ENCODE measurements around the gene PPP1R7. TPM values are rescaled to one million over a fixed set of nuclear protein-coding genes. Genes with fewer than 3 reads are reported as not detected.

PPP1R7 gene
- total RNA-seq, 4 donors from 2014 or later: 69.1 to 87.2 (median 73.7) TPM

DNA sequence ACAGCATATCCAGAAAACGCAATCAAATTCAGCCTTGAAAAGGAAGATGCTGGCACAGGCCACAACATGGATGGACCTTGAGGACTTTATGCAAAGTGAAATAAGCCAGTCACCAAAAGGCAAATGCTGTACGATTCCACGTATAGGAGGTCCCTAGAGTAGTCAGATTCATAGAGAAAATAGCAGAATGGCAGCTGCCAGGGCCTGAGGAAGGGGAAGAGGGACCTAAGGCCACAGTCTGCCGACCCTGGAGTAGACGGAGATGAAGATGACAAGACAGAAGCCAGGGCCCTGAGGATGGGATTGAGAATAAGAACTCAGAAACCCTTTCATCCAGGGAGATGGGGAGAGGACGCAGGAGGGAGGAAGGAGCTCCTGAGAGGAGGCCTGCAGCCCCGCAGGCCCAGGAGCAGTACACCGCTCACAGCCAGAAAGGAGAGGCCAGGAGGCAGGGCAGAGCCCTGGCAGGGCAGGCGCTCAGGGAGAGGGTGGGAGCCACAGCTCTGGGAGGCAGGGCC lies 40.1 kb upstream of the PPP1R7 start:
- no peak for TF ChIP-seq EP300 (IDR thresholded peaks at IDR 0.05)
- no peak for TF ChIP-seq POLR2A (IDR thresholded peaks at IDR 0.05; ENCODE audit: low read depth)
- TF ChIP-seq, protein P1, sequence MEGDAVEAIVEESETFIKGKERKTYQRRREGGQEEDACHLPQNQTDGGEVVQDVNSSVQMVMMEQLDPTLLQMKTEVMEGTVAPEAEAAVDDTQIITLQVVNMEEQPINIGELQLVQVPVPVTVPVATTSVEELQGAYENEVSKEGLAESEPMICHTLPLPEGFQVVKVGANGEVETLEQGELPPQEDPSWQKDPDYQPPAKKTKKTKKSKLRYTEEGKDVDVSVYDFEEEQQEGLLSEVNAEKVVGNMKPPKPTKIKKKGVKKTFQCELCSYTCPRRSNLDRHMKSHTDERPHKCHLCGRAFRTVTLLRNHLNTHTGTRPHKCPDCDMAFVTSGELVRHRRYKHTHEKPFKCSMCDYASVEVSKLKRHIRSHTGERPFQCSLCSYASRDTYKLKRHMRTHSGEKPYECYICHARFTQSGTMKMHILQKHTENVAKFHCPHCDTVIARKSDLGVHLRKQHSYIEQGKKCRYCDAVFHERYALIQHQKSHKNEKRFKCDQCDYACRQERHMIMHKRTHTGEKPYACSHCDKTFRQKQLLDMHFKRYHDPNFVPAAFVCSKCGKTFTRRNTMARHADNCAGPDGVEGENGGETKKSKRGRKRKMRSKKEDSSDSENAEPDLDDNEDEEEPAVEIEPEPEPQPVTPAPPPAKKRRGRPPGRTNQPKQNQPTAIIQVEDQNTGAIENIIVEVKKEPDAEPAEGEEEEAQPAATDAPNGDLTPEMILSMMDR (IDR thresholded peaks at IDR 0.05): no peak
- no peak for TF ChIP-seq POLR2AphosphoS5 (IDR thresholded peaks at IDR 0.05)
- no peak overlapping the region for H3K27ac ChIP-seq (replicated peaks in 1 of 4)
- no peak for DNase-seq (ENCODE audit: extremely low spot score)
- H3K4me3 ChIP-seq: no peak overlapping the region
- H3K36me3 ChIP-seq: peaks cover 0 to 4% (median 0%) of the 10 kb centered on the region in 4 donors
- H3K4me1 ChIP-seq: no peaks in the 10 kb centered on the region
- H3K27me3 ChIP-seq: no peaks in the 10 kb centered on the region
- intact Hi-C loops (cut with DNase I): no loop called here
- H3K9me3 ChIP-seq: no peaks in the 10 kb centered on the region
- 88% methylated on average over 9 of the region's 9 CpGs for WGBS

DNA sequence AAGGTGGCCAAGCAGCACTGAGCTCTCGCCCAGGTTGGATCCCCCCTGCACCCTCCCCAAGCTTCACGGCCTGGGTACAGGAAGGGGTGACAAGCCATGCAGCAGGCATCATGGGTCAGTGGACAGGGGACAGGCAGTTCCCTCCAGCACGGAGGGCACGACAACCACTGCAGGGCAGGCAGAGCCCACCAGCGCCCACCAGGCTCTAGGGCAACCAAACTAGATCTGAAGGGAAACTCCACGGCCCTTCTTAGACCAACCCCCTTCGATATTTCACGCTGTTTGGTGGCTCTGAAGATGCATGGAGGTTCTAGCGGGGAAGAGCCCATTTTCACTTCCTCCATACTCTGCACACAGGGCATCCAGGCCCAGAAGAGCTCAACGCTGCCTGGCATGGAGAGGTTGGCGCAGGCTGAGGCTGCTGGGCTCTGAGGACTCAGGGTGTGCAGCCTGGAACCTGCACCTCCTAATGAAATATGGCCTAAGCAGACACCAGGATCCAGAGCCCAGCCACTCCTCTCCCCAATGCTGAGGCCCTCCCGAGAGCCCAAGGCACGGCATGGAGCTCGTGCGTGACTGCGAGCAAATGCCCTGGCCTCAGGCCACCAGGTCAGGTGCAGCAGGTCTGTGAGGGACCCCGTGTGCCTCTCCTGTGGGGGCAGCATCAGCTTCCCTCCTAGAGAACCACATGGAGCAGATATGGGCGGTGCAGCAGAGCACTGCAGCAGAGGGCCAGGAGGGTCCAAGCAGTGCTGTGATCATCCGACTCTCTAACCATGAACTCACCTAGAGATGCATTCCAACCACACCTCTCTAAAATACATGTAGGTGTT lies 39.4 kb upstream of the PPP1R7 start:
- Histone ChIP-seq H3K27ac (replicated peaks in 1 of 4) (no peak overlapping the region), H3K4me1 (no peaks in the 10 kb centered on the region), H3K9me3 (no peaks in the 10 kb centered on the region), H3K4me3 (no peak overlapping the region), H3K36me3 (peaks cover 0 to 4% (median 0%) of the 10 kb centered on the region in 4 donors), H3K27me3 (no peaks in the 10 kb centered on the region)
- DNase-seq (ENCODE audit: extremely low spot score): no peak
- WGBS: 88% methylated on average over 13 of the region's 19 CpGs
- TF ChIP-seq EP300 (IDR thresholded peaks at IDR 0.05) (no peak), POLR2A (IDR thresholded peaks at IDR 0.05; ENCODE audit: low read depth) (no peak)
- intact Hi-C loops (cut with DNase I): no loop called here

DNA sequence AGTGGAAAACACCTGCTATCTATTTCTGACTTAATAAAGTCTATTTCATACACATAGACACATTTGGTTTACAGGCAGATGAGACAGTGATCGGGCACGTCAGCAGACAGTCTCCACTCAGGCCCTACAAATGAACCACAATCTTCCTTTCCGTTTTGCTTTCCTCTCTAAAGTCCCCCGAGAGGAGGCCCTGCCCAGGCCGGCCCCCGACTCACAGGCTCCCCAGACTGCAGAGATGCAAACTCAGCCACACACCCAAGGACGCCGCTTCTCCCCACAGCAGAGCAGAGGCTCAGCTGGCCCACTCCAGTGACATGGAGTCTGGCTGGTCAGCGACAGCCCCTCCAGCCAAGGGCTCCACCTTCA lies 38.8 kb upstream of the PPP1R7 start:
- no peak for DNase-seq (ENCODE audit: extremely low spot score)
- WGBS: 87% methylated on average over 9 of the region's 9 CpGs
- Histone ChIP-seq H3K27me3 (no peaks in the 10 kb centered on the region), H3K36me3 (peaks cover 0 to 4% (median 0%) of the 10 kb centered on the region in 4 donors), H3K4me3 (no peak overlapping the region), H3K27ac (replicated peaks in 1 of 4) (no peak overlapping the region), H3K9me3 (no peaks in the 10 kb centered on the region), H3K4me1 (no peaks in the 10 kb centered on the region)
- intact Hi-C loops (cut with DNase I): no loop called here
- TF ChIP-seq EP300 (IDR thresholded peaks at IDR 0.05) (no peak), POLR2AphosphoS5 (IDR thresholded peaks at IDR 0.05) (no peak), POLR2A (IDR thresholded peaks at IDR 0.05; ENCODE audit: low read depth) (no peak)
- TF ChIP-seq, protein P1 (IDR thresholded peaks at IDR 0.05): no peak

DNA sequence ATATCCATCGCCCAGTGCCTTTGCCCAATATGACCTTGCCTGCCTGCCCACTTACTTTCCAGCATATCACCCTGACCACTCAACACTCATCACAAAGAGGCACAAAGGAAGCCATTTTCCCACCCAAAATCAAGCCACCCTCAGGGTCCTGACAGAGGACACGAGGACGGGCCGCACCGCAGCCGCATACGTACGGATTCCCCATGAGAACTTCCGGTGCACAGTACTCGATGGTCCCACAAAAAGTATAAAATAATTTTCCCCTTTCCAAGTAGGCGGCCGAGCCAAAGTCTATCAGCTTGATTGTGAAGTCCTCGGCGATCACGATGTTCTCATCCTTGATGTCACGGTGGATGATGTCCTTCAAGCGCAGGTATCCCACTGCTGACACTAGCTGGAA lies 38.2 kb upstream of the PPP1R7 start:
- 93% methylated on average over 17 of the region's 17 CpGs for whole genome bisulfite sequencing
- no peaks in the 10 kb centered on the region for H3K9me3 ChIP-seq
- no peak overlapping the region for H3K4me3 ChIP-seq
- no peak overlapping the region for H3K27ac ChIP-seq (replicated peaks in 1 of 4)
- no peaks in the 10 kb centered on the region for H3K27me3 ChIP-seq
- DNase-seq (ENCODE audit: extremely low spot score): no peak
- TF ChIP-seq, protein P1 (IDR thresholded peaks at IDR 0.05): no peak
- TF ChIP-seq POLR2AphosphoS5 (IDR thresholded peaks at IDR 0.05): no peak
- TF ChIP-seq EP300 (IDR thresholded peaks at IDR 0.05): no peak
- TF ChIP-seq POLR2A (IDR thresholded peaks at IDR 0.05; ENCODE audit: low read depth): no peak
- H3K4me1 ChIP-seq: no peaks in the 10 kb centered on the region
- intact Hi-C loops (cut with DNase I): no loop called here
- peaks cover 0 to 4% (median 0%) of the 10 kb centered on the region in 4 donors for H3K36me3 ChIP-seq

DNA sequence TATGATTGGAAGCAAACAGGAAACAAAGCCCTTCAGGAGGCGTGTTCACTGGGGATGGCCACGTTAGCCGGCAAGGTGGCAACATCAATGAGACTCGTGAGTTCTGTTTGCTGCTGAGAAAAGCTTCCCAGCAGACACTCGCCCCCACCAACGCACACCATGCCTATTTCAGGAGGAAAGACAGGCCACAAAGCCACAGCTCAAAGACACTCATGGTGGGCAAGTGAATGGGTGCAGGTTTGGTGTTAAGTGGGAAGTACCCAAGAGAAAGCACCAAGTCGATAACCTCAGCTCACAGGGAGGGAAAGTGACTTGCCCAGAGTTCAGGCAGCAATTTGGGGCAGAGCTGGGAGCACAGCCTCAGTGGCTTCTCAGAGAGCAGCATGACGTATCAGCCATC lies 37.7 kb upstream of the PPP1R7 start:
- Histone ChIP-seq H3K36me3 (peaks cover 0 to 4% (median 0%) of the 10 kb centered on the region in 4 donors), H3K27me3 (no peaks in the 10 kb centered on the region), H3K27ac (replicated peaks in 1 of 4) (no peak overlapping the region), H3K9me3 (no peaks in the 10 kb centered on the region), H3K4me1 (no peaks in the 10 kb centered on the region), H3K4me3 (no peak overlapping the region)
- 83% methylated on average over 8 of the region's 8 CpGs for WGBS
- intact Hi-C loops (cut with DNase I): no loop called here
- no peak for DNase-seq (ENCODE audit: extremely low spot score)
- TF ChIP-seq POLR2AphosphoS5 (IDR thresholded peaks at IDR 0.05): no peak
- TF ChIP-seq, protein P1 (IDR thresholded peaks at IDR 0.05): no peak
- TF ChIP-seq EP300 (IDR thresholded peaks at IDR 0.05): no peak
- no peak for TF ChIP-seq POLR2A (IDR thresholded peaks at IDR 0.05; ENCODE audit: low read depth)

Data from esophagus muscularis mucosa (tissue), 4 donors.